A673 (cell line): ENCODE measurements around the gene CARMIL1. TPM values are rescaled to one million over a fixed set of nuclear protein-coding genes. Genes with fewer than 3 reads are reported as not detected.

Experiments used
- BruUV-seq: library from RNA; stranded (reverse); fragments of 400-500 nt; replicated peaks from 2 replicates; lab custom pipeline; 2021; lab: Mats Ljungman, UMichigan
- CTCF ChIA-PET: fragments of 300-600 bp; sonication (Branson Sonifier 250); formaldehyde crosslinking; loops from one replicate; lab custom pipeline; 2022; ENCODE audit warnings: antibody characterized with exemption; lab: Charles Lee
- POLR2A ChIA-PET: fragments of 300-600 bp; sonication (Branson Sonifier 250); formaldehyde crosslinking; loops from one replicate; lab custom pipeline; 2022; ENCODE audit warnings: antibody characterized with exemption; ENCODE audit not compliant: low non-redundant PET; lab: Charles Lee
- DNase-seq: peaks from one replicate; pipeline ENCODE4 v3.0.0-alpha.2; 2015; ENCODE audit warnings: low spot score
- H3K27ac ChIP-seq: fragments of 200-600 bp; sonication (generic); 2 replicates; pipeline ENCODE4 v1.5.1; 2016; ENCODE audit warnings: mixed run types, low read depth, mild to moderate bottlenecking, mixed read lengths, antibody characterized with exemption, low read length; ENCODE audit not compliant: poor library complexity, severe bottlenecking
- H3K27me3 ChIP-seq: fragments of 200-600 bp; sonication (generic); replicated peaks from 2 replicates; pipeline ENCODE4 v1.6.1; 2017; ENCODE audit warnings: mixed run types, low read depth, mild to moderate bottlenecking, mixed read lengths, antibody characterized with exemption, low read length; ENCODE audit not compliant: insufficient read depth, poor library complexity
- H3K36me3 ChIP-seq: fragments of 200-600 bp; sonication (generic); 2 replicates; pipeline ENCODE4 v1.6.1; 2016; ENCODE audit warnings: mixed run types, mild to moderate bottlenecking, mixed read lengths, antibody characterized with exemption, low read length; ENCODE audit not compliant: insufficient read depth, poor library complexity, severe bottlenecking
- H3K4me1 ChIP-seq: fragments of 200-600 bp; sonication (generic); 2 replicates; pipeline ENCODE4 v1.6.1; 2017; ENCODE audit warnings: mixed run types, mild to moderate bottlenecking, mixed read lengths, antibody characterized with exemption, low read length; ENCODE audit not compliant: insufficient read depth, poor library complexity, severe bottlenecking
- H3K4me3 ChIP-seq: fragments of 200-600 bp; sonication (generic); 2 replicates; pipeline ENCODE4 v1.5.1; 2016; ENCODE audit warnings: low read depth, mixed run types, mild to moderate bottlenecking, mixed read lengths, low read length; ENCODE audit not compliant: poor library complexity, severe bottlenecking
- H3K9me3 ChIP-seq: fragments of 200-600 bp; sonication (generic); 2 replicates; pipeline ENCODE4 v1.6.1; 2016; ENCODE audit warnings: mixed run types, low read depth, mild to moderate bottlenecking, mixed read lengths, antibody characterized with exemption, low read length; ENCODE audit not compliant: poor library complexity, severe bottlenecking
- EZH2 ChIP-seq: fragments of 200-600 bp; sonication (generic); IDR thresholded peaks from 2 replicates; pipeline ENCODE4 v1.6.1; 2017; ENCODE audit warnings: borderline replicate concordance, low read depth, mild to moderate bottlenecking, mixed read lengths, antibody characterized with exemption, low read length; ENCODE audit not compliant: poor library complexity, severe bottlenecking
- intact Hi-C: fragments of 100-400 bp; cut with micrococcal nuclease; formaldehyde crosslinking; loops from one replicate; pipeline ENCODE4 v1.10.0; 2022; ENCODE audit not compliant: unreplicated experiment
- total RNA-seq: library from RNA; stranded (reverse); gene quantifications from 2 replicates; pipeline ENCODE4 v1.2.3, GENCODE V29; 2021
- TF ChIP-seq, protein P1 (sequence below): fragments of 300-800, 200-600 bp; sonication (generic); conservative IDR thresholded peaks from 2 replicates; pipeline ENCODE4 v1.5.1; 2017; ENCODE audit warnings: low read depth, mild to moderate bottlenecking, antibody characterized with exemption, low read length, moderate library complexity, mixed read lengths

The CARMIL1 gene
- total RNA-seq, 1 experiment from 2014 or later: 7.2 TPM

DNA sequence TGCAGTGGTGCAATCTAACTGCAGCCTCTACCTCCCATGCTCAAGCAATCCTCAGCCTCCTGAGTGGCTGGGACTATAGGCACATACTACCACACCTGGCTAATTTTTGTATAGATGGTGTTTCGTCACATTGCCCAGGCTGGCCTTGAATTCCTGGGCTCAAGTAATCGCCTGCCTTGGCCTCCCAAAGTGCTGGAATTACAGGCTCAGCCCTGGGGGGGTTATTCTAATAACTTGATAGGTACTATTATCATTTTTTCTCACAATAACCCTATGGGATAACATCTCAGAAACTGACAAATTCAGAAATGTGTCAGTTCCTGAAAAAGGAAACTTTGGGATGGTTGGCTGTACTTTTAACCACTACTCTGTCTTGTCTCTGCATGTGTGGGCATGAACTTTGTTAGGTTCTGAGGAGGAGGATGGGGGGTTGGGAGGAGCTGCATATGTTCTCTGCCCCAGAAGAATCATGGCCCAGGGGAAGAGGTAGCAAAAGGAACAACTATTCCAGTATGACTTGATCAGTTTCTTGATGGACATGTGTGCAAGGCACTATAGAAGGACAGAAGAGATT, 169.9 kb downstream of the CARMIL1 start:
- intact Hi-C loops: no loop called here
- H3K27ac ChIP-seq: no peak overlapping the region
- BruUV-seq: no TSS peak
- no peaks in the 10 kb centered on the region for H3K27me3 ChIP-seq
- no peak for DNase-seq
- H3K9me3 ChIP-seq: no peaks in the 10 kb centered on the region
- peaks cover 10% of the 10 kb centered on the region for H3K4me1 ChIP-seq
- ChIA-PET CTCF (no interaction called here), POLR2A (no interaction called here)
- no peaks in the 10 kb centered on the region for H3K36me3 ChIP-seq
- no peak for TF ChIP-seq EZH2
- TF ChIP-seq, protein P1, sequence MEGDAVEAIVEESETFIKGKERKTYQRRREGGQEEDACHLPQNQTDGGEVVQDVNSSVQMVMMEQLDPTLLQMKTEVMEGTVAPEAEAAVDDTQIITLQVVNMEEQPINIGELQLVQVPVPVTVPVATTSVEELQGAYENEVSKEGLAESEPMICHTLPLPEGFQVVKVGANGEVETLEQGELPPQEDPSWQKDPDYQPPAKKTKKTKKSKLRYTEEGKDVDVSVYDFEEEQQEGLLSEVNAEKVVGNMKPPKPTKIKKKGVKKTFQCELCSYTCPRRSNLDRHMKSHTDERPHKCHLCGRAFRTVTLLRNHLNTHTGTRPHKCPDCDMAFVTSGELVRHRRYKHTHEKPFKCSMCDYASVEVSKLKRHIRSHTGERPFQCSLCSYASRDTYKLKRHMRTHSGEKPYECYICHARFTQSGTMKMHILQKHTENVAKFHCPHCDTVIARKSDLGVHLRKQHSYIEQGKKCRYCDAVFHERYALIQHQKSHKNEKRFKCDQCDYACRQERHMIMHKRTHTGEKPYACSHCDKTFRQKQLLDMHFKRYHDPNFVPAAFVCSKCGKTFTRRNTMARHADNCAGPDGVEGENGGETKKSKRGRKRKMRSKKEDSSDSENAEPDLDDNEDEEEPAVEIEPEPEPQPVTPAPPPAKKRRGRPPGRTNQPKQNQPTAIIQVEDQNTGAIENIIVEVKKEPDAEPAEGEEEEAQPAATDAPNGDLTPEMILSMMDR: no peak
- no peak overlapping the region for H3K4me3 ChIP-seq

DNA sequence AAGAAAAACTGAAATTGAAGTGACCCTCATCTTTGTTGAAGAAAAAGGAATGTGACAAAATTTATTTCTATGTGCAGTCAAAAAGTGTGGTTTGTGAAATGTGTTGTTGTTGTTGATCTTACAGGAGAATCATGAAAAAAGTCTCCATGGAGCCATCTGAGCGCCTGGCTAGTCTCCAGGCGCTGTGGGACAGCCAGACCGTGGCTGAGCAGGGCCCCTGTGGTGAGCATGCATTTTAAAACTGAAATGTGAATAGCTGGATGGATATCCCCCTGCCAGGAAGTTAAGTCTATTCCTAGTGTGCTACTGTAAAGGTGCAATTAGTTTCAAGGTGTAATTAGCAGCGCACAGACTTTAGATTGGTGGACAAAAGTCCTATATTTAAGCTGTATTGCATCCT, 170.6 kb downstream of the CARMIL1 start:
- BruUV-seq: no TSS peak
- Histone ChIP-seq H3K9me3 (no peaks in the 10 kb centered on the region), H3K4me3 (no peak overlapping the region), H3K36me3 (no peaks in the 10 kb centered on the region), H3K4me1 (peaks cover 10% of the 10 kb centered on the region), H3K27me3 (no peaks in the 10 kb centered on the region), H3K27ac (no peak overlapping the region)
- peak; percentile 75 for DNase-seq
- POLR2A ChIA-PET: interaction anchor here (0.6 kb wide), 1 partner anchor 15 kb away, joined by 26 read pairs; no protein-coding TSS in a partner anchor
- TF ChIP-seq, protein P1: no peak
- TF ChIP-seq EZH2: no peak
- CTCF ChIA-PET: no interaction called here
- intact Hi-C loops: no loop called here

DNA sequence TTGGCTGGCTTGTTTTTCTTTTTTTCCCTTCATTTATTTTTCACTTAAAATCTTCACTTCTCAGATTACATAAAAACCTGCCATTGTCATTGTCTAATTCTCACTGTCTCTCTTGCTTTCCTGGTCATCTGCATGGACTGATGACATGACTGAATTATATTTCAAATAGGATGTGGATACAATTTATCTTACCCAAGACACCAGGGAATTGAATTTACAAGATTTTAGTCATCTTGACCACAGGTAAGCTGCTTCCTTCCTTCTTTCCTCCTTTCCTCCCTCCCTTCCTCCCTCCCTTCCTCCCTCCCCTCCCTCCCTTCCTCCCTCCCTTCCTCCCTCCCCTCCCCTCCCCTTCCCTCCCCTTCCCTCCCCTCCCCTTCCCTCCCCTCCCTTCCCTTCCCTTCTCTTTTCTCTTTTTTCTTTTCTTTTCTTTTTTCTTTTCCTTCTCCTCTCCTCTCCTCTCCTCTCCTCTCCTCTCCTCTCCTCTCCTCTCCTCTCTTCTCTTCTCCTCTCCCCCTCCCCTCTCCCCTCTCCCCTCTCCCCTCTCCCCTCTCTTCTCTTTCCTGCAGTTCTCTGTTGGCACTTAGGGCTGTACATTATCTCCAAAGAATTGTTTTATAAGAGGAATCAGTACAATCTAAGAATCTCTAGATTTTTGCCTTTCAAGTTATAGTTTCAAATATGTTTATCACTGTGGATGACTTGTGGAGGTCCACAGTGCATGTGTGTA, 171.5 kb downstream of the CARMIL1 start:
- Histone ChIP-seq H3K9me3 (no peaks in the 10 kb centered on the region), H3K27ac (no peak overlapping the region), H3K27me3 (no peaks in the 10 kb centered on the region), H3K4me1 (peaks cover 10% of the 10 kb centered on the region), H3K4me3 (no peak overlapping the region), H3K36me3 (no peaks in the 10 kb centered on the region)
- no peak for DNase-seq
- TF ChIP-seq, protein P1: no peak
- no peak for TF ChIP-seq EZH2
- CTCF ChIA-PET: no interaction called here
- BruUV-seq: no TSS peak
- intact Hi-C loops: no loop called here
- POLR2A ChIA-PET: interaction anchor here (0.6 kb wide), 1 partner anchor 14 kb away, joined by 26 read pairs; no protein-coding TSS in a partner anchor
